ENCODE data around the gene TMTC2.

Gene TMTC2

DNA sequence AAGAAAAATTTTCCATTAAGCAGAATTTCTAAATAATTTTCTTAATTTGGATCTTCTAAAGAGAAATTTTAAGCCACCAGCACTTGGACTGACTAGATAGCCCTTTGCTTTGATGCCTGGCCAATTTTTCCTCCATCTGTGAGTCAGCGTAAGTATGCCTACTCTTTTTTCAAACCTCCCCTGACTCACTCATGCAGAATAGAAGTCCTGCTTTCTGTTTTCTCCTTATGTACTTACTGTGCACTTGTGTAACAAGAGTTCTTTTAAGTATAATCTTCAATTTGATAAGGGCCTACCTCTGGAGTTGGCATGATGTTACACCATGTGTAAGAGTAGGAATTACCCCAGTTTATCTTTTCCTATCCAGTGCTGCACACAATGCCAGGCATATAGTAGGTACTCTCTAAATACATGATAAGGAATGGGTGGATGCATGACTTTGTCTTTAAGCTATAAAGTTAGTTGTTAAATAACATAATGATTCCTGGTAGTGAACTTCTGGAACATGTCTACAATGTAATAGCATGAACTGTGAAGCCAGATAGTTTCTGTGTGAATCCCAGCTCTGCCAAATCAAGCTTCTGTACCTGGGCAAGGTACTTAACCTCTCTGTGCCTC lies 329.6 kb downstream of the TMTC2 start:
- DNase-seq: peak in 8 of 42 donors; percentile 11 to 55 (median 24)
- intact Hi-C loops (cut with DNase I): no loop called here

DNA sequence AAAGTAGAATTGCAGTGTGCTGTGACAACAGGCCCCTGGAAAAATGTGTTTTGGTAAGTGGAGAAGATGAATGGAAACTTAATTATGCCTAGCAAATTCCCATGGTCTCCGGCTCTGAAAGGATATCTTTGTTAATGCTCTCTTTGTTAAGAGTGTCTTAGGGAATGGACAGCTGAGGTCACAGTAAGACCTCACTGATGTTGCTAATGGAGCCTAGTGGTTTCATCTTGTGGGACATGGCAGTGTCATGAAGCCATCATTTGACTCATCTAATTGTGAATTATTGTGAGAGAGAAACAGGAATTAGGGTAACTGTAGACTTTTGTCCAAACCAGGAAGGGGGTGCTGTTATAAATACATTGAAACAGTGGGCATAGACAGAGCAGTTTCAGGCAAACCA lies 330.3 kb downstream of the TMTC2 start:
- no peak for DNase-seq
- intact Hi-C loops (cut with DNase I): no loop called here

DNA sequence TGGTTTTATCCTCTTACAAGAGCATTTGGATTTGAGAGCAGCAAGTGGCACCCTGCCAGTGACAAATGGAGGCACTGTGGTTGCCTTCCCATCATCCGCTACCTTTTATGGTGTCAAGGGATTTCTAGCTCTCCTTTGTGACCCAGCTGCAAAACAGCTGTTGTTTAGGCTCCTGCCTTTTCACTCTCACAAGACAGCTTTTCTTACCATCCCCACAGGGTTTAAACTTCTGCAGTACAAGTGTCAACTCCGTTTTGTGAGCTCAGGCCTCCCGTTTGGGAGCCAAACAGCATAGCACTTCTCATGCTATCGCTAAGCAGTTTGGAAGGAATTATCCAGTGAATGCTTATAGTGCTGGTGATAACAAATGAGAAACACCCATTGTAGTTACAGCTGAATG lies 331.4 kb downstream of the TMTC2 start:
- DNase-seq: no peak
- intact Hi-C loops (cut with DNase I): no loop called here

DNA sequence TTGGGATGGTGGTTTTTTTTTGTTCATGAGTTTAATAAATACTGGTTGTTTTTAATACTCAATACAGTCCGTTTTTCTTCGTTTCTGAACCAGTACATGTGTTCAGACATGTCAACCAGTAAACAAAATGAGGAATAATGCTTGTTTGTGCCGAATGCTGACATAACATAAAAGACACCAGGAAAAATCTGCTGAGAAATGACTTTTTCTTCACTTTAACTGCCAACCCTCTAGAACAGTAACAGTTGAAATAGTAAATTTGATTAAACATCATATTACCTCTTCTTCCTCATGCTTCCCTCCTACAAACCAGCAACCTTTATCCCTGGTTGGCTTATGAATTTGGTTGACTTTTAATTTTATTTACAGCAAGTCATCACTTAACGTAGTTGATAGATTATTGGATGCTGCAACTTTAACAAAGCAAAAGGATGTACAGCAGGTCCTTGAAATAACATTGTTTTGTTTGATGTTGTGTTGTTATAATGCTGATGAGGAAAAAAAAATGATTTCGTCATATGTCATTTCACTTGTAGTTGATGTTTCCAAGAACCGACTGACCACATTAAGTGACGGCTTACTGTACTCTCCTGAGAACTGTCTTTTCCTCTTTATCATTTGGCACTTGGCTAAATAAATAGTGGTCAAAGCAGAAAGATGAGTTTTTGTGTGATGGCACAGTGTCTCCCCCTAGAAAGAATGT lies 340.5 kb downstream of the TMTC2 start:
- no peak for DNase-seq
- intact Hi-C loops (cut with DNase I): no loop called here

DNA sequence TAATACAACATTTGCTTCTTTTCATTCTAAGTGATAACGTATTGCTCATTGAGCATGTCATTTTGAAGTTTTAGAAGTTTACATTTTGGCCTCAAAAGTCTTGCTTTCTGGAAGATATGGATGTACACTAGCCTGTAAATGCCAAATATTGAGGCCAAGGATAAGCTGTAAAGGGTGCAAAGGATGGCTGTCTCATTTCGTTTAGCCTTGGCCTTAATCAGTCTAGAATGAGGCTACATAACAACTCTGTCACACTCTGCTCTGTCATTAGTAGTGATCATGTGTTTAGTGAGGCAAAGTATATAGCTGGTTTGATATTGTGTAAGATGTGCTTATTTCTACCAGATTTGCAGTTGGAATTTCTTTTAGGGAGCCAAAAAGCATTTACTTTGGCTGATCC lies 344.5 kb downstream of the TMTC2 start:
- intact Hi-C loops (cut with DNase I): no loop called here
- DNase-seq: no peak

DNA sequence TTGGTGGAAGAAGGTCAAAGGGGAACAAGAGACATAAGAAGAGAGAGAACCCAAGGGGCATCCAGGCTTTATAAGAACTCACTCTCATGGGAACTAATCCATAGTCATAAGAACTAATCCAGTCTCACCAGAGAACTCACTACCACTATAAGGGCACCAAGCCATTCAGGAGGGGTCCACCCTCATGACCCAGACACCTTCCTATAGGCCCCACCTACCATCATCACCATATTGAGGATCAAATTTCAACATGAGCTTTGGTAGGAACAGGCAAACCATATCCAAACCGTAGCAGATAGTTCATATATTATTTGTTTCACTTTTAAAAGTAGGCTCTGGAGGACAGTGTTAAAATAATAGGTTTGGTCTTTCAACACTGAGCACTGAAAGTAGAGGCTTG lies 350.1 kb downstream of the TMTC2 start:
- DNase-seq: no peak
- intact Hi-C loops (cut with DNase I): no loop called here

DNA sequence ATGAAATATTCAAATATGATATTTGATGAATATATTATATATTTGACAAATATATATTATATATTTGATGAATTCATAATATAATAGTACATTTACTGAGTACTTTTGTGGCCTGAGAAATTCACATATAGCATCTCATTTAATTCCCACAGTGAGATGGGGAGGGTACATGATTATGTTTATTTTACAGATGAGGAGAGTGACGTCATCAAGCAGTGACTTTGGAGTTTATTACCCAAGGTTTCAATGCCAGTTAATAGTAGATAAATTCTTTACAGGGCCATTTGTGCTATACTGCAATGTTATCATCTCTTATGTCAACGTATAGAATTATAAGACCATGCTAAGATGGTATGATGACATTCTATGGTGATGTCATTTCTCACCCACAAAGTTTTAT lies 352.7 kb downstream of the TMTC2 start:
- intact Hi-C loops (cut with DNase I): no loop called here
- no peak for DNase-seq

DNA sequence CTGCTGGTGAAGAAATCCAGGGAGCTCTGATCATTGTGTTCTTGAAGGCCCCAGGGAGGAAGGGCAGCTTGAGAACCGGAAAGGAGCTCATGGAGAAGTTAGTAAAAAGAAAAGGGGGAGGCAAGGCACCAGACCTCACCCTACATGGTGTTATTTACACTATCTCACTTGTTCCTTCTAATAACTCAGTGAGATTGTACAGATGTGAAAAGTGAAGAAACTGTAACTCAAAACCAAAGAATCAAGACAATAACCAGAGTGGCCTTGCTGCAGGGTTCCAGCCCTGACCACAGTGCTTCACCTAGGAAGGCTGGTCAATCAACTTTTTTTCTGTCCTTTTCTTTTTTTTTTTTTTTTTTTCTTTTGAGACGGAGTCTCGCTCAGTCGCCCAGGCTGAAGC lies 353.6 kb downstream of the TMTC2 start:
- intact Hi-C loops (cut with DNase I): no loop called here
- DNase-seq: no peak

DNA sequence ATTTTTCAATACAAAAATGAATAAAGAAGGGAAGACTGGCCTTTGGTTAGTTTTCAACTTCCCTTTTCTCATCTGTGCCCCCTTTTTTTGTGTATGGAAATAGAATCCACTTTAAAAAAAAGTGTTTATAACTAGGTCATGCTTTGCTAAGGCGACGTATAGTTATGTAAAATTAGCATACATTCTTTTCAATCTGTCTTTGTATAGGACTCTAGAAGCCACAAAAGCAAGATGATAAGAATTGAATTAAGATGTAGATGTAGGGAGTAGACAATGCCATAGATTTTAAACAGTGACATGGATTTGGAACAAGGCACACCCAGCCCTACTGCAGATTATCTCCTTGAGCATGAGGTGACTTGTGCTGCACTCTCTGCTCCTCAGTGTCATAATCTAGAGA lies 354.3 kb downstream of the TMTC2 start:
- intact Hi-C loops (cut with DNase I): no loop called here
- no peak for DNase-seq

DNA sequence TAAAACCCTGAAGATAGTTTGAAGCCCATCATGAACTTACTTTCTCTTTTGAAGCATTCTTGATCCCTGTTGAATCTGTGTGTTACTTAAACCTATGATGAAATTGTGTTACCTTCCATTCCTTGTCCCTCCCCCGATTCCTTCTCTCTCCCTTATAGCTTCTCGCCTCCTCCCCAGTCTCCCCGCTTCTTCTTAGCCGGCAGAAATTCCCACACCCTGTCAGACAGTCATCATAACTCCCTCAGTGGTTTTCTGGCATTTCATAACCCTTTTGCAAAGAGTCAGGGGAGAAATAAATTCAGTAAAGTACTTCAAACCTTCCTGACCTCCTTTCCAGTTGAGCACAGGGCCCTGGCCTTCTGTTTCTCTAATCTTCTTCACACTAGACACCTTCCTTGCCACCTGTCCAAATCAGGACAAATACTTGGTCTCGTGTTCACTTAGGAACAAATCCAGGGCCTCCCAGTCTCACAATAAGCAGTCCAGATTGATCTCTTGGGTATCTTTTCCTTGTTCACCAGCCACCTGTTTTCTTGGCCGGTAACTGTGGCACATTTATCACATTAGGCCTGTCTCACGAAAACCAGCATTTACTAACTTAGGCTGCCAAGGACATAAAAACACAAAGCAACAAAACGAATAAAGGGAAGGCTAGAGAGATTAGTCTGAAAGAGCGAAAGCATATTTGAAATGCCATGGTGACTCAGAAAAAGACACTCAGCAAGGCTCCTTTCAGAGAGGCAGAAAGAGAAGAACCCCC lies 355.9 kb downstream of the TMTC2 start:
- DNase-seq: peak in 13 of 42 donors; percentile 9 to 70 (median 25)
- intact Hi-C loops (cut with DNase I): no loop called here

DNA sequence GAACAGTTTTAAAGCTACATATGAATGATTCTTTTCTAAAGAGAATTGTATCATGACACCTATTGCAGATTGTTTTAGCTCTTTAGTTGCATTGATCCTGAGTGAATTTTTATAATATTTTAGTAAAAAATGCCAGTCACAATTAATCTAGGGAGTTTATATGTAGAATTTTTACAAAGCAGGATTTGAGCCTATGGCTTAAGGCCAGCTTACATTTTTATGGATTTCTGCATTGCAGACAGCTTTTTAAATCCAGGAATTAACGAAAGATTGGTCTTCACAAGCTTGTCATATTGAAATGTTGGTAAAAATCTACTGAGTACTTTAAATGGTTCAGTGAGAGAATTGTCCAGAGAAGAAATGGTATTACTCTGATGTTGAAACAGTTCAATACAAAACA lies 358.0 kb downstream of the TMTC2 start:
- intact Hi-C loops (cut with DNase I): no loop called here
- DNase-seq: no peak

DNA sequence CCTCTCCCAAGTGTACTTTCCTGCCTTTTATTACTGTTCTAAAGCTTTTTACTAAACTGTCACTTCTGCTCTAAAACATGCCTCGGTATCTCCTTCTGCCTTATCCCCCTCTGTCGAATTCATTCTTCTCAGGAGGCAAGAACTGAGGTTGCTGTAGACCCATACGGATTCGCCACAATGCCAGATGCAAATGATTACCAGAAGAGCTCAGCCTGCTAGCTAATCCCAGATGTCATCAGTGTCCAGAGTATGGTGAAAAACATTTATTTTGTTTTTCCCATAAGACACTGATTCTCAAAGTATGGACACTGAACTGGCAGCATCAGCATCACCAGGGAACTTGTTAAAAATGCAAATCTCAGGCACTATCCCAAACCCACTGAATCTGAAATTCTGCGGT lies 359.3 kb downstream of the TMTC2 start:
- DNase-seq: no peak
- intact Hi-C loops (cut with DNase I): no loop called here

DNA sequence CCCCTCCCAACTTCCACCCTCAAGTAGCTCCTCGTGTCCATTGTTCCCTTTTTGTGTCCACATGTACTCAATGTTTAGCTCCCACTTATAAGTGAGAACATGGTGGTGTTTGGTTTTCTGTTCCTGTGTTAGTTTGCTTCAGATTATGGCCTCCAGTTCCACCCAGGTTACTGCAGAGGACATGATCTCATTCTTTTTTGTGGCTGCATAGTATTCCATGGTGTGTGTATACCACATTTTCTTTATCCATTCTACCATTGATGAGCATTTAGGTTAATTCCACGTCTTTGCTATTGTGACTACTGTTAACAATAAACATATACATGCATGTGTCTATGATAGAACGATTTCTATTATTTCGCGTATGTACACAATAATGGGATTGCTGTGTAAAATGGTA lies 362.6 kb downstream of the TMTC2 start:
- DNase-seq: no peak
- intact Hi-C loops (cut with DNase I): no loop called here

DNA sequence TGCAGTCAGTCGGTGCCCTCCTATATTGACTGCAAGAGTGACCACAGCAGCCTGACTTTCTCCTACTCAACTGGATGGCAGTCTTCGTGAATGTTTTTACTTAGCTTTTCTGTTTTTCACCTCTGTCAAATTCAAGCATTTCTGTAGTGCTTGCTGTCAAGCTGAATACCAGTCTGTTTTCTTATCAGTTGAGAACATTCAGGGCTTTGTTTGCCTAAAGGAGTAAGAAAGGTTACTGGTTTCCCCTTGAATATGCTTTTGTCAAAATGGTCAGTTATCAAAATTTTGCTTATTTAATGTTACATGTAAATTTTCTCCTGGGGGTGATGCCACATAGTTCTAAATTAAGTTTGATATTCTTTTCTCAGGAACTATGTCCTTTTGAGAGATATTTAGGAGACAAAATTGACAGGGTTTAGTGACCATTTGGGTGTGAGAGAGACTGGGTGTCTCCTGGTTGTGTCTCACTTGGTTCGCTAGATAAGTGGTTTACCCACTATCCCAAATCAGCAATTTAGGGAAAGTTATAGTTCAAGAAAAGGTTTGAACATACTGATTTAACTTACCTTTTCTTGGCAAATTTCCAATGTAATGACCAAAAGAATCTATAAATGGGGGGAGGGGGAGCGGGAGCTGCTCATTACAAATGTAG lies 366.3 kb downstream of the TMTC2 start:
- intact Hi-C loops (cut with DNase I): no loop called here
- no peak for DNase-seq

DNA sequence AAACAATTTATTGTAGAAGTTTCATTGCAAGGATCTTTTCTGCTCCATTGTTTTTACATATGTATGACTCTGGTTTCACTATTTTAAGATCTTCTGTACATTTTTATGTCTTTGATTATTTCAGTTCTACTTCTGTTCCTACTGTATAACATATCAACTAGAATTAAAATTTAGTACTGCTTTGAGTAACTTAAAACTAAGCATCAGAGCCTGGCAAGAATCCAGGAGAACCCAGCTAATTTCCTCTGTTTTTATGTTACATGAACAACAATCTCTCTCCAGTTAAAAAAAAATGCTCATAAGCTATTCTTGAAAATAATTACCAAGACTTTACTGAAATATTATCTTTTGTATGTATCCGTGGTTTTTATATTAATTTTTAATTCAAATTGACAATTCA lies 370.7 kb downstream of the TMTC2 start:
- intact Hi-C loops (cut with DNase I): no loop called here

DNA sequence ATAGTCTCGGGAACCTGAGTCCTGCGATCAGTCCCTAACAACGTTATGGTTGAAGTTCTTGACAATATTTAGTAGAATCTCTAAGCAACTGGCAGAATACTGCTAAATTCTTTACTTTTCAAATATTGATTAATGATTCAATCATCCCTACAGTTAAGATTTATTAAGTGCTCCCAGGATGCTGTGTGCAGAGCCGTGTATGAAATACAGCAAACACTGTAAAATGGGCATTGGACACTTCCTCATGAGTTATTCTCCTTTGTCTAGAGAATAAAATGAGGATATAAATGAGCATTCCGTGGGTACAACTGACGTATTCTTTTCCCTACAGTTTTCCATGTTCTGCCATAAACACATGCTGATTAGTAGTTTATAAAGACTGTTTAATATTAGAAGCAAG lies 372.4 kb downstream of the TMTC2 start:
- intact Hi-C loops (cut with DNase I): no loop called here
- no peak for DNase-seq

More for the DNA sequence above, 370.7 kb downstream of the TMTC2 start:
- no peak for DNase-seq

DNA sequence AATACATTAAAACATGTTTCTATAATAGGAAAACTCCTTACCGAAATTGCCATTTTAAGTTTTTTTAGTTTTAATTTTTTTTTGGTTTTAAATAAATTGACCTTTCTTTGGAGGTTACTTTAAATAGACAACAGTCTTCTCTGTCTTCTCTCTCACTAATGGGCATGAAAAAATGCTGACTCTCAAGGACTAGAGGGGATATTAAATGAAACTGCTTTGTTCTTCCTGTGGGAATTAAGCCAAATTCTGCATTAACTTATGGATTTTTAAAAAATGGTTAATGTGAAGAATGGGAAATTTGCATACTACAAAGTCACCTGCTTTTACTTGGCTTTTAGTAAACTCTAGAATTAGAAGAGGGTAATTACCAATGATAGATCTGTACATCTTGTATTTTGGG lies 378.9 kb downstream of the TMTC2 start:
- DNase-seq: no peak
- intact Hi-C loops (cut with DNase I): no loop called here

DNA sequence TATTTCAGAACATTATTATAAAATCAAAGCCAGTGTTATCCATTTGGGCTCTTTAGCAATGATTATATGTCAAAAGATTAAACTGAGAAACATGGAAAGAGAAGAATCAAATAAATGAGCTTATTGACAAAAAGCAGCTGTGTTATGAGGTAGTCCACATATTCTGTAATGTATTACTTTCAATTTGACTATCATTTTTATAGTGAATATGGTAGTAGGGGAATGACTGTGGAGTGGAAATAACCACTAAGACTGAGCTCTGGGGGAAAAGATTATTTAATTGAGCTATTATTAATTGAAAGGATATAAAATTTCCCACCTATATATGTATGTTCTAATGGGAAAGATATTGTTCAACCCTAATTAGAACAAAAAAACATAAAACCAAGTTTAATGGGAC lies 381.3 kb downstream of the TMTC2 start:
- intact Hi-C loops (cut with DNase I): no loop called here
- no peak for DNase-seq

DNA sequence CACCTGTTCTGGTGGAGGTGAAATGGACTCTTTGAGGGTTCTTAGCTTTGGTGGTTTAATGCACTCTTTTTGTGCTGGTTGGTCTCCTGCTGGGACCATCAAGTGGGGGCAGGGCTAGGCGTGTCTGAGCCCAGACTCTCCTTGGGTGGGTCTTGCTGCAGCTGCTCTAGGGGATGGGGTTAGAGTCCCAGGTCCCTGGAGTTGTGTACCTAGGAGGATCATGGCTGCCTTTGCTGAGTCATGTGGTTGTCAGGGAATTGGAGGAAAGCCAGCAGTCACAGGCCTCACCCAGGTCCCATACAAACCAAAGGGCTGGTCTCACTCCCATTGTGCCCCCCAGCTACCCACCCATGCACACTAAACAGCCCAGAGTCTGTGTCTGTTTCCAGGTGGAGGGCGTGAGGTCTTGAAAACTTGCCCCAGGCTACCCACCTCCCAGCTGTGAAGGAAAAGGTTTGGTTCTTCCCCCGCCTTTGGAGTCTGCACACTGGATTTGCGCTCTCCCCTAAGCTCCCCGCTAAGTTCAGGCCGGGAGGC lies 387.7 kb downstream of the TMTC2 start:
- DNase-seq: no peak
- intact Hi-C loops (cut with DNase I): no loop called here

DNA sequence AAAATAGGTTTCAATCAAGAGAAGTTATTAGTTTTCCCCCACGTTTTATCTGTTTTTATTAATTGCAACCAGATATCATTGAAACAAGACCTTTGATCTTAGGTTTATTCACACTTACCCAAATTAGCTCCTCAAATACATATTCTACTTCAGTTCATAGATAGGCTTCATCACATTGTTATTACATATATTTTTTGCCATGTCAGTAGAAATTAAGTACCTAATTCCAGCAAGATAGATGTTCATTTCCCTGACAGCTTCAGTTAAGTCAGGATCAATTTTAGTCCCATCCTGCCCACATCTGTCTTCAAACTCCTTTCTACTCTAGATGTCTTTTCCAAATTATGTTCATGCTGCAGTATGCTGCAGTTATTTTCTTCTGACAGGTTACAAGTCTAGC lies 388.8 kb downstream of the TMTC2 start:
- DNase-seq: peak in 3 of 42 donors; percentile 9 to 50 (median 40)
- intact Hi-C loops (cut with DNase I): no loop called here

All from head of caudate nucleus (tissue), 42 donors.